NCI-H1092 treated with DMSO at 0.1 percent for 48 hours (cell line): ENCODE measurements around the gene AKT3.
"Not testable (repeated sequence)": the region's sequence is repeated elsewhere in the genome, so short reads cannot be mapped to it uniquely, and the experiment has no call there.

Experiments used
- DNase-seq: peaks from one replicate; lab custom pipeline; 2025; lab: John Stamatoyannopoulos, UW

Gene AKT3

DNA sequence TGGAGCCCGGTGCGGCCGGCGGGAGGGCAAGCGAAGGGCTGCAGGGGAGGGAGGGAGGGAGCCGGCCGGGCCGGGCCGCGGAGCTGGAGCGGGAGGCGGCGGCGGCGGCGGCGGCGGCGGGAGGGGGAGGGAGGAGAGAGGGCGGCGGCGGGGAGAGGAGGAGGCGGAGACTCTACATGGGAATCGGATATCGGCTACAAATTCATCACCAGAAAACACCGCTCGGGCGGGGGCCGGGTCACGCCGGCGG lies at the start of gene AKT3:
AKT3 (minus strand) TSS at position 42 of the 250 bp plus-strand sequence. CDS start 7,073 bp downstream, outside the sequence.
- peak; percentile 92 for DNase-seq

GRCh38 chr1:243898278-243898677 lies 48.2 kb upstream of the AKT3 start:
- no peak for DNase-seq

DNA sequence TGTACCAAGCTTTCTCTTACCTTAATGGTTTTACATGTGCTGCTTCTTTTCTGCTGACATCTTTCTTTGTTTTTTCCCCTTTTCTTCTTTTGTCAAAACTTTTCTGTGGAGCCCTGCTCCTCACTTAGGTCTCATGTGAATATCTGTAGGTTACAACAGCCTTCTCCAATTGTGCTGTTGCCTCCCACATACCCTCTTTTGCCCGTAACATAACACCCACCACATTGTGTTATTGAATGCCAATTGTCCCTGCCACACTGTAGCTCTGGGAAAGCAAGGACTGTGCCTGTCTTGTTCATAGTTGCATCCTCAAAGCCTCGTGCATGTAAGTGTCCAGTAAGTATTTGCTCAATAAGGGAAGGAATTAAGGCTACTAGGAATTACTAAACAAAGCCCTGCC lies 46.3 kb upstream of the AKT3 start:
- DNase-seq: no peak

- DNase-seq: no peak
Observed at GRCh38 chr1:243892456-243892855, 42.4 kb upstream of the AKT3 start.

DNA sequence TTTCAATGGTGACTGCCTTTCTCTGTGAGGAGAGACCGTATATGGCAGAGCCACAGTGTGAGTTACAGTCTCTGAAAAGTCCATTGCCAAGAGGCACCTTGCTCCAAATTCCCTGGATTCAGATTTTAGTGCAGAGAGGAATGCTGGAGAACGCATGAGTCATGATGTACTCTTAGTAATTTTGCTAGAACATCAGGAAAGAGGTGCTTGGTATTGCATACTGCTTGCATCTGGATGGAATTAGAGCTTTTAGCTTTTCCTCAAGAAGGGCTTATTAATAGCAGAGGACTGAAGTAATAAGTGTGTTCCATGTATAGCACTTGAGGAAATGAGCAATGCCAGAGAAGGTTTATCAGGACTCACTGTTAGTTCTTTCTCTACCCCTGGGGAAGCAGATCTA lies 40.5 kb upstream of the AKT3 start:
- no peak for DNase-seq

DNA sequence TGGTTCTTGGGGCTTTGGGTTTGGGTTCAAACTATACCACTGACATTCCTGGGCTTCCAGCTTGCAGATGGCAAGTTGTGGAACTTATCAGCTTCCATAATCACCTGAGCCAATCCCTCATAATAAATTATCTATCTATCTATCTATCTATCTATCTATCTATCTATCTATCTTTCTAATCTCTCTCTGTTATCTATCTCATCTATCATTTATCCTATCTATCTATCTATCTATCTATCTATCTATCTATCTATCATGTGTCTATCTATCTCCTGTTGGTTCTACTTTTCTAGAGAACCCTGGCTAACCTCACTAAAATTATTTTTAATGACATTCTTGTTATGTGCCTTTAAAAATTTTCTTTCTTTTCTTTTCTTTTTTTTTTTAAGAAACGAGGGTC lies 35.8 kb upstream of the AKT3 start:
- no peak for DNase-seq

- DNase-seq: no peak
Observed at GRCh38 chr1:243884603-243885002, 34.6 kb upstream of the AKT3 start.

GRCh38 chr1:243883551-243883950 lies 33.5 kb upstream of the AKT3 start:
- no peak for DNase-seq

DNA sequence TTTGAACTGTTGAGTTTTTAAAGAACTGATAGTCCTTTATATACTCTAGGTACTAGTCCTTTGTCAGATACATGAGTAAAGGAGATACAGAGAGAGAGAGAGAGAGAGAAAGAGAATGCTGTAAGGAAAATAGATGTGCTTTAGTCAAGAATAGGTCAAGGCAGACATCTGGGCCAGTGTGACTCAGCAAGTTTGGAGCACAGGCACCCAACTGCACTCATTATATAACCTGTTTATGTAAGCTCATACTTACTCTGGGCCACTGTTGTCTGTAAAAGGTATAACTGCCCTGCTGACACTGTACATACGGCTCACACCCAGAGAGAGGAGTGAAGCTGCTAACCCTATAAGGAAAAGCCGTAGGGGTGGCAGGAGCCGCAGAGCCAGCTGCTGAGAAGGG lies 32.2 kb upstream of the AKT3 start:
- no peak for DNase-seq

- DNase-seq: not testable (repeated sequence)
Observed at GRCh38 chr1:243877058-243877457, 27.0 kb upstream of the AKT3 start.

- DNase-seq: no peak
Observed at GRCh38 chr1:243855616-243856318, 5.7 kb upstream of the AKT3 start.

DNA sequence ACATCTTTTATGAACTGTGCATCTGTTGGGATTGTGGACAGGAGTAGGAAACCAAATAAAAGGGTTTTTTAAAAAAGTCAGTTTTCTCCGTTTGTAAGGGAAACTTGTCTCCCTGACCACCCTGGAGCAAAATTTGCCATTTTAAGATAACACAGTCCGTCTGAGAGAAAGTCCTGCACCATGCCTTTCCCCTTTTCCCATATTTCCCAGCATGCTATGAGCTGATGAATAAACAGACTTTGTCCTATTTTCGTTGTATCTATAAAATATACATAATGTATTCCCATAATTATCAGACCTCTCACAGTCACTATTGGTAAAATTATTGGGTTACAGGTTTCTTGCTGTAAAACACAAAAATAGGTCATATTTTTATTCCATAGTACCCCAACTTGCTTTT lies 1.7 kb upstream of the AKT3 start:
- no peak for DNase-seq

DNA sequence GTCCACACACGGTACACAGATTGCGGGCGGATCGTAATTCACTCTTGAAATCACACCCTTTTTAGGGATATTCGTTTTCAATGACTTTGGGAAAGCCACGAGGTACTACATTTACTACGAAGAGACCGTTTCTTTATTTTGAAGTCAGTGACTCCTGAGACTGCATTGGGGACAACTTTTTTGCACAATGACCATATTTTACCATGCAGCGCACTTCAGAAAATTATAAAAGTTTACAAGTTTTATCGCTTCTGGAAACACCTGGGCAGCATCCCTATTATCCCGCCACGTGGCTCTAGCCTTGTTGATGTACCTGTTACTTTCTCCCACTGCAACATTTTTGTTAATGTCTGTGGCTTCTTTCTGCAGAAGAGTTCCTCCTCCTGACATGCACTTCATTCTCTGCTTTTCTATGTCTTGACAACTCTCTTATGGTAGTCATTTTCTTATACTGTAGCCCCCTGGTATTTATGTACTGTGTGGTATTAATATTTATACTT lies 1.3 kb upstream of the AKT3 start:
- peak; percentile 57 for DNase-seq

- DNase-seq: peak; percentile 92
Observed at GRCh38 chr1:243850452-243851256, 611 bp upstream of the AKT3 start.

DNA sequence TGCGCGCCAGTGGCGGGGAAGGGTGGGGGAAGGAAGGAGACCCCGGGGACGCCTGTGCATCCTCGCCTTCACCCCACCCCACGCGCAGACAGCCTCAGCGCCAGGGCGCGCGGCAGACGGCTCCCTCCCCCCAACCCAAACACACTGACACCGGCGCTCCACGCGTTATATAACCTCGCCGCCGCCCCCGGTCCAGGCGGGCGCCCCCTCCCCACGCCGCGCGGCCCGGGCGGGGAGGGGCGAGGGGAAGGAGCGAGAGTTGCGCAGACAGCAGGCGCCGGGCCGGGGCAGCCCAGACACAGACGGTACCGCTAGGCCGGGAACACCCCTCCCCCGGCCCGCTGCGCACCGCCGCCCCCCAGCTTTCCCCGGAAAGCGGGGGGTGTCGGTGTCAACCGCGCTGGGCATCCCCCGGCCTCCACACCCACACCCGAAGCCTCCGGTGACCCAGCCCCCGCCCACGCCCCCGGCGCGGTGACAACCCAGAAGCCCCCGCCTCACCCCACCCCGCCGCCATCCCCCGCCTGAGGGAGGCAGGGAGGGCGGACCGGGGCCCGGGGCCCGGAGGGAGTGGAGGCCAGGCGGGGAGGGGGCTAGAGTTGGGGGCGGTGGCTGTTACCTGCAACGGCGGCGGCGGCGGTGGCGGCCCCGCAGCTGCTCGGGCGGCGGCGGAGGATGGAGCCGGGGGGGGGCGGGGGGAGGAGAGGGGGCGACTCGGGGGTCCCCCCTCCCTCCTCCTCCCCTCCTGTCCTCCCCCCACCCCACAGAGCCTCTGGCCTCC lies 432 bp downstream of the AKT3 start:
- DNase-seq: peak; percentile 63

- peak; percentile 70 for DNase-seq
Observed at GRCh38 chr1:243848858-243849420, 1.1 kb downstream of the AKT3 start.

DNA sequence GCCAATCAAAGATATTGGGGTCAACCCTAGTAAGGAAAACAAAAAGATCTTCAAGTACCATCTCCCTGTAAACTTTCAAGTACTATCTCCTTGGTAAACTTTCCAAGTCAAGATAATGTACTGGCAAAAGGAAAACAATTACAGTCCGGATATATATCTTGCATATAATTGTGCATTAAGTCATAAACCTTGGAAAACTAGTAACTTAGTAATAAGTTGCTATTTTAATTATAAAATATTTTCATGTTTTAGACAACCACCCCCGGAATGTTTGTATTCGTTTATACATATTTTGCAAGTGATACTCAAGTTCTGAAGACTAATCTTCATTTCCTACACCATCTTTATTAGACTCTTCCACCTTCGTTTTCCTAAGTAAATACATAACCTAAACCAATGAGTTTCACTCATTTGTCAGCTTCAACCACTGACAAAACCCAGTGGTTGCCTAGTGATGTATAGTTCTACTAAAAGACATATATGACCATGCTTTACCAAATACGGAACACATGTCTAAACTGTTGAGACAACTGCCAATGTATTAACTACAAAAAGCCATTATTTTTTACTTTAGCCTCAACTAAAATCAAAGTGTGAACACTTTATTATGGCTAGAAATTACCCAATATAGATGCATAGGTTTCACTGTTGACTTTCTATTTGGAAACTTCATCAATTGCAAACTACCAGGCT lies 1.7 kb downstream of the AKT3 start:
- DNase-seq: no peak

GRCh38 chr1:243846761-243847160 lies 3.3 kb downstream of the AKT3 start:
- no peak for DNase-seq

DNA sequence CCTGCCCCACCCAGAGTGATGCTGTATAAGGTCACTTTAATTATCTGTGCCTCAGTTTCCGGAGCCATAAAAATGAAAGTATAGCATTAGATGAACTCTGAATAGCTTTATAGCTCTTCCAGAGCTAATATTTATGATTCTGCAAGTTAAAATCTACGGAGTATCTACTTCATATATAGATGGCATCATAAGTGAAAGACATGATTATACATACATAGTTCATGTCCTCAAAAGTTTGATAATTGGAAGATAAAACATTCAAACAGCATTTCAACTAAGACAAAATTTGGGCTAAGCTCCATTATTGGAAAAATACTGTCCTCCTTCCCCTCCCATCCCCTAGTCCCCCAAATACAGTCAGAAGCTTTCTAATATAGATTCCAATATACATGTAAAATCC lies 4.2 kb downstream of the AKT3 start:
- no peak for DNase-seq

- DNase-seq: no peak
Observed at GRCh38 chr1:243844186-243844585, 5.9 kb downstream of the AKT3 start.

- no peak for DNase-seq
Observed at GRCh38 chr1:243842978-243843511, 7.0 kb downstream of the AKT3 start.

DNA sequence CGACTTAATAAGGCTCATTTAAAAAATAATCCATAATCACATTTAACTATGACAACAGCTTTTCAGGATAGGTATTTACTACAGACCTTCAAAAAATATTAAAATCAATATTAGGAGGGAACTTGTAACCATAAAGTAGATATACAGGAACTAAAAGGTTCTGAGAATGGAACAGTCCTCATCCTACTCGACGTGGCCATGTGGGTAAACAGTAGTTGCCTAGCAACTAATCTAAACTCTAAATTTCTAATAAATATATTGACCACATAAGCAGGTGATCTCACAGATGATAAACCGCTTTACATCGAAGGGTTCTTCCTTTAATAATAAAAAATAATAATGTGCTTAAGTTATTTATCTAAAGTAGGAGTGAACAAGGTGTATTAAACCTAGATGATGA lies 7.9 kb downstream of the AKT3 start:
- DNase-seq: no peak
